ENCODE measurements around the gene CHPF.
A peak's percentile ranks its signal among the peaks of the same experiment; 100 is the strongest.

CHPF gene

GRCh38 chr2:219526320-219527075, 17.1 kb downstream of the CHPF start:
- H3K27me3 Mint-ChIP-seq: peaks cover 88 to 96% of the 10 kb centered on the region in 2 donors
- DNase-seq: no peak
- peaks cover 0 to 9% of the 10 kb centered on the region in 2 donors for H3K4me1 Mint-ChIP-seq (ENCODE audit: low read depth in 2 of 2)
- no peak overlapping the region for H3K27ac Mint-ChIP-seq
- H3K36me3 Mint-ChIP-seq (ENCODE audit: insufficient read depth): peaks cover 3% of the 10 kb centered on the region
- H3K4me3 Mint-ChIP-seq: no peak overlapping the region
- no peak for ATAC-seq (replicated peaks)
- no peaks in the 10 kb centered on the region for H3K9me3 Mint-ChIP-seq

- H3K36me3 Mint-ChIP-seq (ENCODE audit: insufficient read depth): peaks cover 3% of the 10 kb centered on the region
- peaks cover 88 to 96% of the 10 kb centered on the region in 2 donors for H3K27me3 Mint-ChIP-seq
- H3K27ac Mint-ChIP-seq: no peak overlapping the region
Observed at GRCh38 chr2:219525533-219526232, 17.9 kb downstream of the CHPF start.

GRCh38 chr2:219524817-219525216, 18.8 kb downstream of the CHPF start:
- H3K27me3 Mint-ChIP-seq: peaks cover 87 to 96% of the 10 kb centered on the region in 2 donors
- ATAC-seq (replicated peaks) (no peak), DNase-seq (no peak)
- peaks cover 0 to 9% of the 10 kb centered on the region in 2 donors for H3K4me1 Mint-ChIP-seq (ENCODE audit: low read depth in 2 of 2)
- no peaks in the 10 kb centered on the region for H3K36me3 Mint-ChIP-seq (ENCODE audit: insufficient read depth)
- no peak overlapping the region for H3K4me3 Mint-ChIP-seq
- H3K9me3 Mint-ChIP-seq: no peaks in the 10 kb centered on the region
- H3K27ac Mint-ChIP-seq: no peak overlapping the region

More at GRCh38 chr2:219525533-219526232, 17.9 kb downstream of the CHPF start:
- ATAC-seq (replicated peaks) (no peak), DNase-seq (no peak)
- Mint-ChIP-seq H3K9me3 (no peaks in the 10 kb centered on the region), H3K4me1 (ENCODE audit: low read depth in 2 of 2) (peaks cover 0 to 12% of the 10 kb centered on the region in 2 donors), H3K4me3 (no peak overlapping the region)

- Mint-ChIP-seq H3K4me3 (peak overlapping the region in 1 of 2 donors; percentile 25), H3K27ac (no peak overlapping the region), H3K9me3 (no peaks in the 10 kb centered on the region), H3K4me1 (ENCODE audit: low read depth in 2 of 2) (peaks cover 0 to 9% of the 10 kb centered on the region in 2 donors), H3K27me3 (peaks cover 87 to 96% of the 10 kb centered on the region in 2 donors), H3K36me3 (ENCODE audit: insufficient read depth) (no peaks in the 10 kb centered on the region)
- DNase-seq: no peak
- ATAC-seq (replicated peaks): peak; percentile 29
Observed at GRCh38 chr2:219523031-219523671, 20.5 kb downstream of the CHPF start.

GRCh38 chr2:219522111-219523030, 21.2 kb downstream of the CHPF start:
- no peak for DNase-seq
- H3K4me1 Mint-ChIP-seq (ENCODE audit: low read depth in 2 of 2): peaks cover 0 to 9% of the 10 kb centered on the region in 2 donors

GRCh38 chr2:219521066-219521880, 22.3 kb downstream of the CHPF start:
- Mint-ChIP-seq H3K4me1 (ENCODE audit: low read depth in 2 of 2) (peaks cover 0 to 9% of the 10 kb centered on the region in 2 donors), H3K27me3 (peaks cover 88 to 96% of the 10 kb centered on the region in 2 donors), H3K36me3 (ENCODE audit: insufficient read depth) (no peaks in the 10 kb centered on the region), H3K27ac (no peak overlapping the region), H3K4me3 (peak overlapping the region; percentile 47), H3K9me3 (no peaks in the 10 kb centered on the region)
- no peak for DNase-seq
- peak; percentile 14 for ATAC-seq (replicated peaks)

More at GRCh38 chr2:219522111-219523030, 21.2 kb downstream of the CHPF start:
- no peaks in the 10 kb centered on the region for H3K36me3 Mint-ChIP-seq (ENCODE audit: insufficient read depth)
- ATAC-seq (replicated peaks): no peak
- no peaks in the 10 kb centered on the region for H3K9me3 Mint-ChIP-seq
- H3K4me3 Mint-ChIP-seq: peak overlapping the region; percentile 47
- peaks cover 88 to 96% of the 10 kb centered on the region in 2 donors for H3K27me3 Mint-ChIP-seq
- peak overlapping the region in 1 of 2 donors; percentile 16 for H3K27ac Mint-ChIP-seq

- no peak overlapping the region for H3K4me3 Mint-ChIP-seq
- H3K9me3 Mint-ChIP-seq: no peaks in the 10 kb centered on the region
- no peak overlapping the region for H3K27ac Mint-ChIP-seq
- H3K4me1 Mint-ChIP-seq (ENCODE audit: low read depth in 2 of 2): peaks cover 0 to 12% of the 10 kb centered on the region in 2 donors
- no peak for DNase-seq
- ATAC-seq (replicated peaks): no peak
- H3K36me3 Mint-ChIP-seq (ENCODE audit: insufficient read depth): no peaks in the 10 kb centered on the region
- peaks cover 88 to 96% of the 10 kb centered on the region in 2 donors for H3K27me3 Mint-ChIP-seq
Observed at GRCh38 chr2:219520079-219520478, 23.5 kb downstream of the CHPF start.

- H3K27me3 Mint-ChIP-seq: peaks cover 86 to 96% of the 10 kb centered on the region in 2 donors
- H3K9me3 Mint-ChIP-seq: no peaks in the 10 kb centered on the region
- no peak overlapping the region for H3K4me3 Mint-ChIP-seq
- H3K4me1 Mint-ChIP-seq (ENCODE audit: low read depth in 2 of 2): peaks cover 0 to 12% of the 10 kb centered on the region in 2 donors
- DNase-seq (no peak), ATAC-seq (replicated peaks) (no peak)
- no peak overlapping the region for H3K27ac Mint-ChIP-seq
- H3K36me3 Mint-ChIP-seq (ENCODE audit: insufficient read depth): no peaks in the 10 kb centered on the region
Observed at GRCh38 chr2:219519526-219519916, 24.1 kb downstream of the CHPF start.

GRCh38 chr2:219517954-219518778, 25.4 kb downstream of the CHPF start:
- Mint-ChIP-seq H3K9me3 (no peaks in the 10 kb centered on the region), H3K36me3 (ENCODE audit: insufficient read depth) (peaks cover 2% of the 10 kb centered on the region), H3K4me1 (ENCODE audit: low read depth in 2 of 2) (peaks cover 11 to 21% of the 10 kb centered on the region in 2 donors), H3K27me3 (peaks cover 86 to 96% of the 10 kb centered on the region in 2 donors), H3K27ac (no peak overlapping the region), H3K4me3 (no peak overlapping the region)
- DNase-seq (no peak), ATAC-seq (replicated peaks) (no peak)

GRCh38 chr2:219516888-219517287, 26.7 kb downstream of the CHPF start:
- H3K4me3 Mint-ChIP-seq: no peak overlapping the region
- H3K27me3 Mint-ChIP-seq: peaks cover 91 to 100% of the 10 kb centered on the region in 2 donors
- no peaks in the 10 kb centered on the region for H3K9me3 Mint-ChIP-seq
- peaks cover 14 to 22% of the 10 kb centered on the region in 2 donors for H3K4me1 Mint-ChIP-seq (ENCODE audit: low read depth in 2 of 2)
- H3K36me3 Mint-ChIP-seq (ENCODE audit: insufficient read depth): peaks cover 2% of the 10 kb centered on the region
- DNase-seq (no peak), ATAC-seq (replicated peaks) (no peak)
- H3K27ac Mint-ChIP-seq: no peak overlapping the region

- ATAC-seq (replicated peaks): no peak
- no peaks in the 10 kb centered on the region for H3K9me3 Mint-ChIP-seq
Observed at GRCh38 chr2:219515874-219516629, 27.6 kb downstream of the CHPF start.

More at GRCh38 chr2:219515874-219516629, 27.6 kb downstream of the CHPF start:
- no peak for DNase-seq
- Mint-ChIP-seq H3K4me1 (ENCODE audit: low read depth in 2 of 2) (peaks cover 14 to 15% of the 10 kb centered on the region in 2 donors), H3K36me3 (ENCODE audit: insufficient read depth) (peaks cover 2% of the 10 kb centered on the region), H3K27ac (no peak overlapping the region), H3K27me3 (peaks cover 91 to 100% of the 10 kb centered on the region in 2 donors), H3K4me3 (no peak overlapping the region)

All from effector memory CD8-positive, alpha-beta T cell (primary cell).